Anterior cingulate cortex (tissue), 58 donors: Measurements from ENCODE around the gene SFTA2.
"Not testable (repeated sequence)": the region's sequence is repeated elsewhere in the genome, so short reads cannot be mapped to it uniquely, and the experiment has no call there.

Source experiments
- DNase-seq, 58 donors: peaks; one replicate each; lab custom pipeline; 2025; lab: John Stamatoyannopoulos, UW

Gene SFTA2

DNA sequence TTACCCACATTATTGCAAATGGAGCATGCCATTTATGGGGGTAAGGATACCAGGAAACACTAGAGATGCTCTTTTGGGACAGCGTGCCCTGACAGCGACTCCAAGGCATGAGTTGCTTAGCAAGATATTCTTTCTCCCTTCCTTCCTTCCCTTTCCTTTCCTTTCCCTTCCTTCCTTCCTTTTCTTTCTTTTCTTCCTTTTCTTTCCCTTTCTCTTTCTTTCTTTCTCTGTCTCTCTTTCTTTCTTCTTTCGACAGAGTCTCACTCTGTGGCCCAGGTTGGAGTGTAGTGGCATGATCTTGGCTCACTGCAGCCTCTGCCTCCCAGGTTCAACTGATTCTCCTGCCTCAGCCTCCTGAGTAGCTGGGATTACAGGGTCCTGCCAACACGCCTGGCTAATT, 12.1 kb upstream of the SFTA2 start:
- no peak for DNase-seq

DNA sequence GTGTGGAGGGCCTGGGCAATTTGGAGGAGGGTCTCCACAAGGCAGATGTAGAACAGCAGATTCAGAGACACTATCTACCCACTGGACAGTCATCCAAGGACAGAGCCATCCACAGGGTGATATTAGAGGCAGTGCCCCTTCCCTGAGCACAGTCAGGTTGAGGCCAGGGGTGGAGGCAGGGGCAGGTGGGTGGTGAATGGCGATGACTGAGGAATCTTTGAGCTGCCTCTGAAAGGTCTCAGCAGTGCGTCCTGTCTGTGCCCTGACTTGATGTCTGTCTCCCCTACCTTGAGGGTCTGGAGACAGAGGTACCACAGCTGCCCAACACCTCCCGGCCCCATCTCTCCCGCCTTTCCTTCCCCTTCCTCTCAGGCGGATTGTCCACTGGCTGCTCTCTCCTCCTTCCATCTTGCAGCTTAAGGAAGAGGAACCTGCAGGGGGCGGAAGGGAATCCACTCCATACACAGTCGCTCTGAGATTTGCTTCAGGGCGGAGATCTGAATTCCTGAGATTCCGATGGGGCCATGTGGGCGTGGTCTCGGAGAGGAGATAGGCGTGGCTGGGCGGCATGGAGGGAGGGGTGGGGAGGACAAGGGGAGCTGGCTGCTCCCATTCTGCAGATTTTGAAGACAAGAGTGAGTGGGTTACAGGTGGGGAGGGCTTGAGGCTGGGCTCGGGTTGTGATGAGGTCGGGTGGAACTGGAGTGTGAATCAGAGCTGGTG, 10.5 kb upstream of the SFTA2 start:
- no peak for DNase-seq

DNA sequence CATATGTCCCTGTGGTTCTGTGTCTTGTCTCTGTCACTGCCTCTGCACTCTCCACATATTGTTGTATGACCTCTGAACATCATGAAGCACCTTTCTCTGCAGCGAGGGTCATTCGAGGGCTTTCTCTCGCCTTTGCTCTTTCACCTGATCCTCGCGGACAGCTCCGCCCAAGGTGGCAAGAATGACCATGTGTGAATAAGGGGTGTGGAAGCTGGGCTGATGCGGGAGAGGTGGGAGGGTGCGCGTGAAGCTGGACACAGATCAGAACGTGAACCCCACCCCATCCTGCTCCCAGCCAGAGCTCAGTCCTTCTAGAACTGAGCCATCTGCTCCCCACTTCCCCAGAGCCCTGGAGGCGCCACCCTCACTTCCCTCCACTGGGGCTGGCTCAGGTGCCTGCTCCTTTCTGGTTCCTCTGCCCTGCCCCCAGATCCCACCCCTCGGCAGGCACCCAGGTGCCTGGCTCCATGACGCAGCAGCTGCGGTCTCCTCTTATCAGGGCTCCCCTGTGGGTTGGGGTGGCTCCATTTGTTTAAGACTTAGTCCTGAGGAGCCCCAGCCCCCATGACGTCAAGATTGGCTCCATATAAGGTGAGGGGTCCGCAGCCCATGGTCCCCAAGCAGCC, 8.5 kb upstream of the SFTA2 start, which contains the start of gene MUCL3:
TSS of gene MUCL3 (plus strand) at position 613 of the 626 bp plus-strand sequence. CDS start 27 bp downstream, outside the sequence.
- DNase-seq = no peak

DNA sequence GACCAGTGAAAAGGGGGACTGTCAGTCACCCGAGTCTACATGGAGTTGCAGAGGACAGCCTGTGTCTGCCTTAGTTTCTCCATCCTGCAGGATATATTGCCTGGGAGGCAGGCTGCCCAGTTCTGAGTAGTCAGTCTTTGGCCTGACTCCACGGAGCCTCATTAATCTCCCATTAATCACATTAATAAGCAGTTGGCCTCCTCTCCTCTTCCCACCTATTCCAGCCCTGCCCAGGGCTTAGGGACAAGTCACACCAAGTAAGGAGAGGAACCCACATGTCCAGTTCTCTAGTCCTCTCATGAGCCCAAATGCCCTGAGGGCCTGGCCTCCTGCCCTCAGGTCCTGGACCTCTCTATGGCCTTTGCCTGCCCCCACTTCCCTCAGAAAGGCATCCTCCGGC, 7.5 kb upstream of the SFTA2 start:
- DNase-seq = no peak

DNA sequence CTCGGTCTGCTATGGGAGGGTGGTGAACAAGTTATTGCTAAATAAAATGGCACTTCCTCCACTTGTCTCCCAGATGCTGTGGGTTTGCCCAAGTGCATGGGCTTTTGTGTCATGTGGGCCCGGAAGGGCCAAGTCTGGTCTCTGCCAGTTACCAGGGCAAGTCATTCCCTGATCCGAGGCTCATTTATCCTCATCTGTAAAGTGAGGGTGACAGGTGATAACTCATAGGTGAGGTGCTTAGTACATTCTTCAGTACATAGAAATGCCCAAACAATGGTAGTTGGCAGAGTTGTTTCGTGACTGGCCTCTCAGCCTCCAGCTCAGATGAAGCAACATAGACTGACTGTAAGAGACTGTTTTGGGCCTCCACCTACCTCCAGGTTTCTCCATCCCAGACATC, 6.8 kb upstream of the SFTA2 start:
- no peak for DNase-seq

DNA sequence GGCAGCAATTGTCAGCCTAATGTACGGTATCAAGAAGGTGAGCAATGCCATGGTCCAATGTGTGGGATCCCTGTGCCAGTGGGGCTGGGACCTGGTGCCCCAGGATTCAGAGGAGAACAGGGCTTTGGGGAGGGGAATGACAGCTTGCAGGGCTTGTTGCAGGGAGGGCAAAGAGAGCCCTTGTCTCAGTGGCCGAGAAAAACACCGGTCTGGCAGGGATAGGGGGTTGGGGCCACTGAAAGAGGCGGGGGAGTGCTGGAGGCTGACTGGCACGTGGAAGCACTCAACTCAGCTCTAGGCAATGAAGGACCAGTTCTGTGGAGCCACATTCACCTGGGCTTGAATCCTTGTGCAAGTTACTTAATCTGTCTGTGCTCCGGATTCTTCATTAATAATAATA, 5.3 kb upstream of the SFTA2 start:
- no peak for DNase-seq

DNA sequence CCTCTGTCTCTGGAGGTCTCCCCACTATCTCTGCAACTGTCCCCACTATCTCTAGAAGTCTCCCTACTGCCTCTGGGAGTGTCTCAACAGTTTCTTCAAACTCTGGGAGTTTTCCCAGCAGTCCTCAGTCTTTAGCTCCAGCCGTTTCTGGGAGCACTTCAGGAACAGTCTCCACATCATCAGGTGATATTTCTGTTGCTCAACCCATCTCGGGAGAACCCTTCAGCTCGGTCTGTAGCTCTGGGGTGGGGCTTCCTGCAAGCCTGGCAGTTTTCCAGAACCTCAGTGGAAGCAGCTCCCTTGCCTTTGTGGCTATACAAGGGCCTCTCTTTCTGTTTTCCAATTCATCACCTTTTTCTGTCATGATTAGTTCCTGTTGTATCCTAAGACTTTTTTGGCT, 3.0 kb upstream of the SFTA2 start:
- DNase-seq = no peak

DNA sequence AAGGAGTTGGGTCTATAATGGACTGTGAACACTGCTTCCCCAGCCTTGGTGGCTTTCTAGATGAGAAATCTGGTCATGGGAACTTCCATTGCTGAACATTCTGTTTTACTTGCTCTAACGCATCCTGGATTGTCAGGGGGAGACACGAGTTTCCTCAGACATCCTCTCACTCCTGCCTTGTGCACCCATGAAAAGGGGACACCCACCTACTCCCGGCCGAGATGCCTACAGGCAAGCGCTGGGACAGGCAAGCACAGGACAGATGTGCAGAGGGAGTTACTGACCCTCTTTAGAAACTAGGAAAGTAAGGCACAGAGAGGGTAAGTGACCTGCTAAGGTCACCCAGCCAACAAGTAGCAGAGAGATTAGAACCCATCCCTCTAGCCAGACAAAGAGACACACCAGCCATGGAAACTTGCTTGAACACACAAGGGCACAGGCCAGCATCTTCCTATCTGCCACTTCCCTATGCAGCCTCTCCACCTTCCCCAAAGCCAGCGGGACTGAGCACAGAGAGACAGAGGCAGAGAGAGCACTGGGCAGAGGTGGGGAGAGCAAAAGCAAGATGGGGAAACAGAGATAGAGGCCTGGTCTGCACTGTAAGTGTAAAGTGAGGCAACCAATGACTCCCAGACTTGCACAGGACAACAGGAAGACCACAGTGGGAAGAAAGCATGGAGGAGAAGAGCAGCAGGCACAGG, 845 bp upstream of the SFTA2 start:
- DNase-seq = no peak

DNA sequence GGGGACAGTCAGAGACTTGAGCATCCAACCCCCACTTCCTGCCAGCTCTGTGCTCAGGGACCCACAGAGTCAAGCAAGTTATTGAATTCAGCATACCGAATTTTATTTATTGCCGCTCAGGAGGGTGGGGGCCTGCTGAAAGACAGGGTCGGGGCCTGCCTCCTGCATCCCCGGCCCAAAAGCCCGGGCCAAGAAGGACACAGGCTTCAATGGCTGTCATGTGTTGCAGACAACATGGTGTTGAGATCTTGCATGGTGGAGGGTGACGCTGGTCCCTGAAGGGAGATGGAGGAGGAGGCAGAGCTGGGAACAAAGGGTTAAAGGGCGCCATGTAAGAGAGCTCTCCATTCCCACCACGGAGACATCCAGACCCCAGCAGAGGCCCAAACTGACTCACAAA, 698 bp downstream of the SFTA2 start:
- no peak for DNase-seq

DNA sequence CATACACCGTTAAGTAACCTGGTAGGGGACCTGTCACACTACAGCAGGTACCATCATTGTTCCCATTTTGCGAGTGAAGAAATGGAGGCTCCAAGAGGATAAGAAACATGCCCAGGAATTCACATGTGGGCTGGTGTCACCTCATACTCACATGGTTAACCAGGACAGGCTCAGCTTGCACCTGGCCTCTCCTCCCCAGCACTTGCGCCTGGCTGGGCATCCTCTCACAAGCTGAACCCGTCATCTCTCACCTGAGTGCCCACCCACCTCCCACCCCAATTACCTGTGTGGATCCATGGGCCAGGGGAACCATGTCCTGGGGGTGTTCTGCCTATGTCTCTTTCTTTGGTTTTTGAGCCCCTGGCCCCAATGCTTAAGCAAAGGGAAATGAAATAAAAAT, 1.5 kb downstream of the SFTA2 start:
- no peak for DNase-seq

DNA sequence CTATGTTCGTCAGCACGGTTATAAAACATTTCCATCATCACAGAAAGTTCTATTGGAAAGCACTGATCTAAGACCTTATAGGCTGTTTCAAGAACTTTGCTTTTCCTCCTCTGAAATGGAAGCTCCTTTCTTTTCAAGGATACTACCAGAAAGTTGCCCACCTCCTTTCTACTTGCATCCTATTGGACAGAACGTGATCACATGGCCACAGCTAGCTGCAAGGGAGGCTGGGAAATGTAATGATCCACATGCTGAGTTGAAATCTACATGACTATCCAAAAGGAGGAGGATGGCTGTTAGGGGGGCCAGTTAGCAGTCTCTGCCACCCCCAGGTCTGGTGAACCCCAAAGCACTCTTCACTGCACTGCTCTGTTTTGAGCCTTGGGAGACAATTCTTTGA, 3.3 kb downstream of the SFTA2 start:
- no peak for DNase-seq

DNA sequence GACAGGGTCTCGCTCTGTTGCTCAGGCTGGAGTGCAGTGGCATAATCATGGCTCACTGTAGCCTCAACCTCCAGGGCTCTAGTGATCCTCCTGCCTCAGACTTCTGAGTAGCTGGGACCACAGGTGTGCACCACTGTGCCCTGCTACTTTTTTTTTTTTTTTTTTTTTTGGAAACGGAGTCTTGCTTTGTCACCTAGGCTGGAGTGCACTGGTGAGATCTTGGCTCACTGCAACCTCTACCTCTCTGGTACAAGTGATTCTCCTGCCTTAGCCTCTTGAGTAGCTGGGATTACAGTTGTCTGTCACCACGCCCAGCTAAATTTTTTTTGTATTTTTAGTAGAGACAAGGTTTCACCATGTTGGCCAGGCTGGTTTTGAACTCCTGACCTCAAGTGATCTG, 4.9 kb downstream of the SFTA2 start:
- not testable (repeated sequence) for DNase-seq

DNA sequence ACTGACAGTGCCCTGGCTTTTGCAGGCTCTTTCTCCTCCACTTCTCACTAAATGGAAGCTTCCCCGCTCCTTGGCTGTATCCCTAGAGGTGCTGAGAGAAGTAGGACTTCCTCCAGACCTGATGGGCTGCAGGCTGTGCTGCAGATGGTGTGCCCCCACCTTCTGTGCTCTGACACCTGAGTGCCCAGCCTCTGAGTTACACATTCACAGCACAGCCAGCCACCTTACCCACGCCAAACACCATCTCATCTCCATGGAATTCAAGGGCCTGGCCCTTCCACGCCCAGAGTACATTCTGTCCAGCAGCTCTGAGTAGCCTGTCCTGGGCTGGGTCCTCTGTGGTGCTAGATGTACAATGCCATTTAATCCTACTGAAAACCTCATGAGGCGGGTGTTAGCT, 5.3 kb downstream of the SFTA2 start:
- DNase-seq = no peak

DNA sequence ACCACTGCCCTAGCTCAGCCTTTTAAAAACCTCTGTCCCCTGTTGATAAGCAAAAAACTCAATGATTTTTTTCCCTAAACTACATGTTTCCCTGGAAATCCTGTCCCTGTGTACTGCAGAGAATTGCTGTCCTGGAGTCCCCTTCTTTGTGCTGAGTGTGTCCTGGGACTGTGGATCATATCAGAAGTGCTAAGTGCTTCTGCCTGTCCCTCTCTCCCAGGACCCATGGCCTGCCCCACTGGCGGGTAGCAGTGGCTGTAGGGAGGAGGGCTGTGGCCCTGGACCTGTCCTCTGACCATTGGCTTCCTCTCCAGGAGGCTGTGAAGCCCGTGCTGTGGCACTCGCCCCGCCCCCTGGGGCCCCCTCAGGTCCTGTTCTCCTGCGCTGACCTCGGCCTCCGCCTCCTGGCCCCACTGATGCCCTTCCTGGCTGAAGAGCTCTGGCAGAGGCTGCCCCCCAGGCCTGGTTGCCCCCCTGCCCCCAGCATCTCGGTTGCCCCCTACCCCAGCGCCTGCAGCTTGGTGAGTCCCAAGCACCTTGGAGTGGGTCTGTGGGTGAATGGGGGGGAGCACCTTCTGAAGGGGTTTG, 7.8 kb downstream of the SFTA2 start:
- not testable (repeated sequence) for DNase-seq

DNA sequence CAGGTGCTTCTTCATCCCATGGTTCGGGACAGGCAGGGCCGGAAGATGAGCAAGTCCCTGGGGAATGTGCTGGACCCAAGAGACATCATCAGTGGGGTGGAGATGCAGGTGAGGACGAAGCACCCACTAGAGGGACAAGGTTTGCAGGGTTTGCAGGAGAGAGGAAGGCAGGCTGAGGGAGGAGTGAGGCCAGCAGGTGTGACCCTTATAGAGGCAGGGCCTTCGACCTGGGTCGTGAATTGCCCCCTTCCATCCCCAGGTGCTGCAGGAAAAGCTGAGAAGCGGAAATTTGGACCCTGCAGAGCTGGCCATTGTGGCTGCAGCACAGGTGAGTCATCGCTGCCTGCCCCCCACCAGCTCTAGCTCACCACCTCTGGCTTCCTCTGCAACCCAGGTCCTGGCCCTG, 9.5 kb downstream of the SFTA2 start:
- DNase-seq = no peak

DNA sequence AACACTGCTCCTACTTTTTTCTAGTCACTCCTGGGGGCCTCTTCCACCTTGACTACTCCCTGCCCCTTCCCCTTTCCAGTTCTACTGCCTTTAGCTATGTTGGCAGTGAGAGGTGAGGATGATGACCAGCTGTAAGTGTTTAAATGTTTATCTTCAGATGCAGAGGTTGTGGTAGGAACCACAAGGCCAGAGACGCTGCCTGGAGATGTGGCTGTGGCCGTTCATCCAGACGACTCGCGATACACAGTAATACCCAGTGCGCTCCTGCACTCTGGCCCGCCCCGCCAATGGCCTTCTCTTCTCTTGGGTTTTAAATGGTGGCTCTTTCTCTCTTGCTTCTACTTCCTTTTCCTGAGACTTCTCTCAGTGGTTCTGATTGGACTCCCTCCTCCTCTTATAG, 13.3 kb downstream of the SFTA2 start:
- no peak for DNase-seq

DNA sequence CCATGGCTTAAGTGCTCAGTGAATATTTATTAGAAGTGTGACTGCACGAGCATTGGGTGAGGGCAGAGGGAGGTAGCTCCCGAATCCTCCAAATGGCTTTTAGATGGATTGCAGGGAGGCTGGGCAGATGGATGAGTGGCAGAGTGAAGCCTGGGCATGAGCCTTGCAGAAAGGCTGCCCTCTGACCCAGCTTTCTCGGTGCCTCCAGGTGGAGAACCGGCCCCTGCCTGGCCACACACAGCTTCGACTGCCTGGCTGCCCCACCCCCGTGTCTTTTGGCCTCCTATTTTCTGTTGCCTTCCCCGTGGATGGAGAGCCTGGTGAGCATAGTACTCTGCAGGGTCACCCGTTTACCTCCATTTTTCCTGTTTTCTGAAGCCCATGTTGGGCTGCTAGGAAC, 14.5 kb downstream of the SFTA2 start:
- DNase-seq = no peak

DNA sequence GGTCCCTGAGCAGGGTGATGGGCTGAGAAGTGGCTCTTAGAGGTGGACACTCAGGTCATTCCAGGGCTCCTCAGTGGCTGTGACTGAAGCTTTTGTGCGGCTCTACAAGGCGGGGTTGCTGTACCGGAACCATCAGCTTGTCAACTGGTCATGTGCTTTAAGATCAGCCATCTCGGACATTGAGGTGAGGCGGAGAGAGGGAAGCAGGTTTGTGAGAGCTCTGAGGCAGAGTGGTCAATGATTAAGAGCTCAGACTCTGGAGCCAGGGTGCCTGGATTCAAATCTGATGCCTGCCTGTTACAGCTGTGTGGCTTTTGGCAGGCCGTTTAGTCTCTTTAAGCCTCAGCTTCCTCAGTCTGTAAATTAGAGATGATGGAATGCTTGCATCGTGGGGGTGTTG, 14.9 kb downstream of the SFTA2 start:
- no peak for DNase-seq

DNA sequence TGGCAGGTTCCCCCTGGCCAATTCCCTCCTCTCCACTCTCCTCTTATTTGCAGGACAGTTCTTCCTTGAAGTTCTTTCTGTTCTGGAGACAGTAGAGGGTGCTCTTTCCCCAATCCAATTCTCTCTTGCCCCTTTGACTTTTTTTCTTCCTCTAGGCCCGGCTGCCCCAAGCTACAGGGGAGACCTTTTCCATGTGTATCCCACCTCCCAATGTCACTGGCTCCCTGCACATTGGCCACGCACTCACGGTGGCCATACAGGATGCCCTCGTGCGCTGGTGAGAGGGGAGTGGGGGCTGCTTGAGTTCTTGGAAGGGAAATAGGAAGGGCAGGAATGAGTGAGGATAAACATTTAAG, 16.4 kb downstream of the SFTA2 start:
- peak in 32 of 58 donors; percentile 3 to 71 (median 30) for DNase-seq

DNA sequence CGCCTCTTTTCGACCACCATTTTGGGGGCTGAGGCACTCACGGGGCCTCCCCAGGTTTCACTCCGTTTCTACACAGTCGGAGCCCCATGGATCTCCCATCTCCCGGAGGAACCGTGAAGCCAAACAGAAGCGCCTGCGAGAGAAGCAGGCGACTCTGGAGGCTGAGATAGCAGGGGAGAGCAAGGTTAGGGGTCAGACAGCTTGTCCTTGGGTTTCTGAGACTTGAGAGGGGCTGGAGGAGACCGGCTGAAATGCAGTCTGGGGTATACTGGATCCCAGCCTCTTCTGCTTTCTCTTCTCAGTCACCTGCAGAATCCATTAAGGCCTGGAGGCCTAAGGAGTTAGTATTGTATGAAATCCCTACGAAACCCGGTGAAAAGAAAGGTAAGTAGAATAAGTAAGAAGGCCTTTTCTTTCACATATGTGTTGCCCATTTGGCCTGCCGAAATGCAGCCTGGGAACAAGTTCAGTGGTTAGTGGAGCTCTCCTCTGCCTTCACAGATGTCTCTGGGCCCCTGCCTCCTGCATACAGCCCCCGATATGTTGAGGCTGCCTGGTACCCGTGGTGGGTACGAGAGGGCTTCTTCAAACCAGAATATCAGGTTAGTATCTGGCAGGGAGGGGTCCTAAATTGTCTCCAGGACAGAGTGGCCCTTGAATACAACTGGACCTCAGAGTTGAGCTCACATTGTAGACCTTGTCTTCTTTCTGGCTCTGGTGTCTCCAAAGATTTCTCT, 16.9 kb downstream of the SFTA2 start:
- DNase-seq = peak in 14 of 58 donors; percentile 14 to 59 (median 34)
